K562 (cell line): ENCODE measurements around the gene CENPT. TPM values are rescaled to one million over a fixed set of nuclear protein-coding genes. Genes with fewer than 3 reads are reported as not detected.

Experiments used
- CHD7 ChIP-seq: fragments of 200-600 bp; sonication (generic); IDR thresholded peaks from one replicate; pipeline ENCODE4 v1.6.1; 2012; ENCODE audit warnings: mild to moderate bottlenecking, low read depth, low read length, inconsistent platforms
- CXXC5 ChIP-seq: fragments of 250-450 bp; sonication (Bioruptor Pico); IDR thresholded peaks from 2 replicates; pipeline ENCODE4 v1.8.0; 2022; ENCODE audit warnings: inconsistent platforms, mild to moderate bottlenecking, moderate library complexity
- ESRRB ChIP-seq: fragments of 250-450 bp; sonication (Bioruptor Pico); IDR thresholded peaks from 2 replicates; pipeline ENCODE4 v1.5.0; 2020; ENCODE audit warnings: mild to moderate bottlenecking, moderate library complexity, borderline replicate concordance
- GTF2F1 ChIP-seq: IDR thresholded peaks from 2 replicates; pipeline ENCODE4 v1.6.1; 2011; ENCODE audit warnings: low read depth, low read length, improper control_type of control experiment
- NR4A1 ChIP-seq, 2 experiments: fragments of 250-450 bp in 1 of 2; fragments of 450-650 bp in 1 of 2; sonication (Bioruptor Pico) in 1 of 2; IDR thresholded peaks; 2 replicates each; pipeline versions ENCODE4 v1.4.0 to v1.6.1; 2016 to 2020; ENCODE audit warnings: mild to moderate bottlenecking in 2 of 2, missing compliant biosample characterization in 1 of 2, missing genetic modification characterization in 1 of 2, moderate library complexity in 1 of 2
- PCBP2 ChIP-seq: fragments of 200-400 bp; formaldehyde crosslinking; IDR thresholded peaks from 2 replicates; pipeline ENCODE4 v1.6.1; 2018; ENCODE audit warnings: low read length, low read depth, mild to moderate bottlenecking, moderate library complexity; ENCODE audit not compliant: poor library complexity, severe bottlenecking
- PHF20 ChIP-seq: fragments of 450-650 bp; IDR thresholded peaks from 2 replicates; pipeline ENCODE4 v1.6.1; 2018; ENCODE audit not compliant: partially characterized antibody
- RB1 ChIP-seq: fragments of 450-650 bp; IDR thresholded peaks from 2 replicates; pipeline ENCODE4 v1.6.1; 2017; ENCODE audit warnings: low read depth, mild to moderate bottlenecking
- SMARCA4 ChIP-seq: fragments of 450-650 bp; IDR thresholded peaks from 2 replicates; pipeline ENCODE4 v1.6.1; 2016
- SOX6 ChIP-seq: fragments of 450-650 bp; IDR thresholded peaks from 2 replicates; pipeline ENCODE4 v1.6.1; 2014; ENCODE audit warnings: mild to moderate bottlenecking
- TAF1 ChIP-seq: IDR thresholded peaks from 2 replicates; pipeline ENCODE4 v1.6.1; 2011; ENCODE audit warnings: mild to moderate bottlenecking, low read length, moderate library complexity; ENCODE audit not compliant: insufficient read depth, control insufficient read depth, severe bottlenecking; ENCODE audit errors: extremely low read depth
- XRCC5 ChIP-seq: fragments of 200-400 bp; formaldehyde crosslinking; IDR thresholded peaks from 2 replicates; pipeline ENCODE4 v1.6.1; 2017; ENCODE audit warnings: low read depth, mild to moderate bottlenecking, low read length
- ZNF655 ChIP-seq: fragments of 250-450 bp; sonication (Bioruptor Pico); IDR thresholded peaks from 2 replicates; pipeline ENCODE4 v1.5.0; 2021
- polyA plus RNA-seq, 8 experiments: library from polyadenylated mRNA; depleted of rRNA in 4 of 8; stranded (reverse) in 5 of 8; unstranded in 3 of 8; fragments of >200 nt; fragmentation: Nextera tagmentation in 2 of 8; fragmentation: Illumina TruSeq in 1 of 8; extraction: Ambion mirVana in 2 of 8; extraction: Trizol in 1 of 8; gene quantifications; 2 replicates each; pipeline versions ENCODE4 v1.2.1 to v1.2.3, GENCODE V29; 2011 to 2014; ENCODE audit warnings: inconsistent platforms in 1 of 8, missing spikeins in 1 of 8
- total RNA-seq, 7 experiments: library from RNA; depleted of rRNA in 6 of 7; stranded (reverse); fragments of >200 nt in 6 of 7; fragmentation: Illumina TruSeq in 2 of 7; extraction: Trizol in 2 of 7; gene quantifications; 2 replicates each; pipeline versions ENCODE4 v1.2.1 to v1.2.3, GENCODE V29; 2011 to 2021; ENCODE audit warnings: low replicate concordance in 1 of 7

Gene CENPT
- total and polyA plus RNA-seq, 9 of the 15 experiments (the other 6 are each of a cell fraction or from before 2014, with no cell fraction given) = 3.6 to 94.2 (median 44.1) TPM

- TF ChIP-seq ESRRB (CRISPR knock-in tag) (no peak), RB1 (peak; percentile 75), ZNF655 (CRISPR knock-in tag) (no peak), CHD7 (no peak), SMARCA4 (no peak), SOX6 (no peak), GTF2F1 (no peak), NR4A1 (CRISPR knock-in tag; IDR thresholded peaks at IDR 0.05) (no peak), NR4A1 (tag; IDR thresholded peaks at IDR 0.05) (peak; percentile 89), XRCC5 (no peak), PCBP2 (no peak), CXXC5 (CRISPR knock-in tag) (peak; percentile 86), TAF1 (peak; percentile 99), PHF20 (peak; percentile 13)
Observed at GRCh38 chr16:67806428-67807147, 40.9 kb downstream of the CENPT start, which contains the start of the genes RANBP10 and TSNAXIP1 (continued).
